ENCODE results near the gene FAM72B.
"Not testable (repeated sequence)": the region's sequence is repeated elsewhere in the genome, so short reads cannot be mapped to it uniquely, and the experiment has no call there.

Gene FAM72B

GRCh38 chr1:121208375-121208774, 24.2 kb upstream of the FAM72B start:
- H3K27me3 ChIP-seq (ENCODE audit: low read depth); H3K4me1 ChIP-seq; in situ Hi-C loops (cut with MboI; ENCODE audit: low sequenced_read_pairs); H3K4me3 ChIP-seq; DNase-seq (ENCODE audit: low spot score in 2 of 2); H3K36me3 ChIP-seq (replicated peaks); H3K9me3 ChIP-seq: not testable (repeated sequence)

GRCh38 chr1:121207328-121207727, 23.2 kb upstream of the FAM72B start:
- H3K4me3 ChIP-seq; H3K27me3 ChIP-seq (ENCODE audit: low read depth); H3K36me3 ChIP-seq (replicated peaks); in situ Hi-C loops (cut with MboI; ENCODE audit: low sequenced_read_pairs); DNase-seq (ENCODE audit: low spot score in 2 of 2); H3K9me3 ChIP-seq; H3K4me1 ChIP-seq: not testable (repeated sequence)

- H3K4me3 ChIP-seq; DNase-seq (ENCODE audit: low spot score in 2 of 2); H3K4me1 ChIP-seq; H3K9me3 ChIP-seq; H3K27me3 ChIP-seq (ENCODE audit: low read depth); in situ Hi-C loops (cut with MboI; ENCODE audit: low sequenced_read_pairs); H3K36me3 ChIP-seq (replicated peaks): not testable (repeated sequence)
These were observed 21.9 kb upstream of the FAM72B start for GRCh38 chr1:121205786-121206711.

GRCh38 chr1:121202986-121203385, 18.8 kb upstream of the FAM72B start:
- H3K9me3 ChIP-seq; H3K4me1 ChIP-seq; H3K36me3 ChIP-seq (replicated peaks); H3K27me3 ChIP-seq (ENCODE audit: low read depth); H3K4me3 ChIP-seq; DNase-seq (ENCODE audit: low spot score in 2 of 2); in situ Hi-C loops (cut with MboI; ENCODE audit: low sequenced_read_pairs): not testable (repeated sequence)

GRCh38 chr1:121200985-121201981, 17.1 kb upstream of the FAM72B start:
- H3K27me3 ChIP-seq (ENCODE audit: low read depth); DNase-seq (ENCODE audit: low spot score in 2 of 2); H3K4me1 ChIP-seq; in situ Hi-C loops (cut with MboI; ENCODE audit: low sequenced_read_pairs); H3K9me3 ChIP-seq; H3K4me3 ChIP-seq; H3K36me3 ChIP-seq (replicated peaks): not testable (repeated sequence)

GRCh38 chr1:121200232-121200631, 16.1 kb upstream of the FAM72B start:
- DNase-seq (ENCODE audit: low spot score in 2 of 2); in situ Hi-C loops (cut with MboI; ENCODE audit: low sequenced_read_pairs); H3K36me3 ChIP-seq (replicated peaks); H3K4me1 ChIP-seq; H3K9me3 ChIP-seq; H3K4me3 ChIP-seq; H3K27me3 ChIP-seq (ENCODE audit: low read depth): not testable (repeated sequence)

GRCh38 chr1:121199763-121200162, 15.6 kb upstream of the FAM72B start:
- H3K4me1 ChIP-seq; in situ Hi-C loops (cut with MboI; ENCODE audit: low sequenced_read_pairs): not testable (repeated sequence)

GRCh38 chr1:121197095-121197882, 13.1 kb upstream of the FAM72B start:
- DNase-seq (ENCODE audit: low spot score in 2 of 2), result peak in 1 of 2 experiments; percentile 9
- in situ Hi-C loops (cut with MboI; ENCODE audit: low sequenced_read_pairs); H3K4me3 ChIP-seq; H3K4me1 ChIP-seq; H3K27me3 ChIP-seq (ENCODE audit: low read depth); H3K9me3 ChIP-seq; H3K36me3 ChIP-seq (replicated peaks): not testable (repeated sequence)

More at GRCh38 chr1:121199763-121200162, 15.6 kb upstream of the FAM72B start:
- not testable (repeated sequence) for DNase-seq (ENCODE audit: low spot score in 2 of 2); H3K4me3 ChIP-seq; H3K27me3 ChIP-seq (ENCODE audit: low read depth); H3K9me3 ChIP-seq; H3K36me3 ChIP-seq (replicated peaks)

GRCh38 chr1:121192512-121192911, 8.4 kb upstream of the FAM72B start:
- in situ Hi-C loops (cut with MboI; ENCODE audit: low sequenced_read_pairs); H3K27me3 ChIP-seq (ENCODE audit: low read depth); H3K9me3 ChIP-seq; H3K4me3 ChIP-seq; H3K4me1 ChIP-seq; H3K36me3 ChIP-seq (replicated peaks); DNase-seq (ENCODE audit: low spot score in 2 of 2): not testable (repeated sequence)

- H3K27me3 ChIP-seq (ENCODE audit: low read depth); in situ Hi-C loops (cut with MboI; ENCODE audit: low sequenced_read_pairs): not testable (repeated sequence)
- H3K4me3 ChIP-seq, result peak overlapping the region; percentile 19
These were observed 3.8 kb upstream of the FAM72B start for GRCh38 chr1:121187914-121188313.

GRCh38 chr1:121186191-121186590, 2.1 kb upstream of the FAM72B start:
- in situ Hi-C loops (cut with MboI; ENCODE audit: low sequenced_read_pairs); H3K4me1 ChIP-seq; DNase-seq (ENCODE audit: low spot score in 2 of 2); H3K9me3 ChIP-seq; H3K4me3 ChIP-seq; H3K27me3 ChIP-seq (ENCODE audit: low read depth); H3K36me3 ChIP-seq (replicated peaks): not testable (repeated sequence)

More at GRCh38 chr1:121187914-121188313, 3.8 kb upstream of the FAM72B start:
- not testable (repeated sequence) for H3K4me1 ChIP-seq; H3K36me3 ChIP-seq (replicated peaks); H3K9me3 ChIP-seq
- peak in 1 of 2 experiments; percentile 8 for DNase-seq (ENCODE audit: low spot score in 2 of 2)

GRCh38 chr1:121185140-121185708, 1.1 kb upstream of the FAM72B start:
- peak overlapping the region; percentile 37 for H3K4me3 ChIP-seq
- H3K27me3 ChIP-seq (ENCODE audit: low read depth); in situ Hi-C loops (cut with MboI; ENCODE audit: low sequenced_read_pairs): not testable (repeated sequence)

GRCh38 chr1:121183867-121184266, 273 bp downstream of the FAM72B start:
- in situ Hi-C loops (cut with MboI; ENCODE audit: low sequenced_read_pairs); H3K36me3 ChIP-seq (replicated peaks); H3K9me3 ChIP-seq; H3K4me3 ChIP-seq; H3K4me1 ChIP-seq; H3K27me3 ChIP-seq (ENCODE audit: low read depth): not testable (repeated sequence)
- DNase-seq (ENCODE audit: low spot score in 2 of 2), result peak in 1 of 2 experiments; percentile 72

More at GRCh38 chr1:121185140-121185708, 1.1 kb upstream of the FAM72B start:
- DNase-seq (ENCODE audit: low spot score in 2 of 2); H3K36me3 ChIP-seq (replicated peaks); H3K4me1 ChIP-seq; H3K9me3 ChIP-seq: not testable (repeated sequence)

All from HAP-1 (cell line).